Measurements from ENCODE around the gene GANC.

The GANC gene

DNA sequence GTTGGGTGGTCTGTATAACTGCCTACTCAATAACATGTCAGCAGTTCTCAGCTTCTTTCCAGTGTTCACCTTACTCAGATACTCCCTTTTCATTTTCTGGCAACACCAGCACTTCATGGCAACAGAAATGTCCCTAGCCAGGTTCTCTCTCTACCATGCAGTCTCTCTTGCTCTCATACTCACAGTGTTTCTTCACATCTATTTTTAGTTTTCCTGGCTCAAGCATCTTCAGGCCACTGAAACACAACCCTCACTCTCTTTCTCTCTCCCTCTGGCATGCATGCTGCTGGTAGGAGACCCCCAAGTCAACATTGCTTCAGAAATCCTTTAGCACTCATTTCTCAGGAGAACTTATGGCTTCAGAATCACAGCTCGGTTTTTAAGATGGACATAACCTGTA lies 86.2 kb downstream of the GANC start, which contains the start of gene CAPN3:
Gene CAPN3 (plus strand): TSS at position 253 of the 400 bp plus-strand sequence. CDS start 305 bp downstream, outside the sequence.
- WGBS, 2 experiments (ENCODE audit: insufficient coverage in 2 of 2): 94 to 100% methylated on average over 1 of the region's 1 CpG
- Histone ChIP-seq H3K4me1 (ENCODE audit: control insufficient read depth, insufficient read depth, low read length, poor library complexity, severe bottlenecking) (no peaks in the 10 kb centered on the region), H3K9me3 (ENCODE audit: control insufficient read depth, low read length) (no peaks in the 10 kb centered on the region), H3K4me3 (ENCODE audit: extremely low read depth, insufficient read depth, low read length, poor library complexity, severe bottlenecking) (no peak within 1 kb of the TSS), H3K36me3 (ENCODE audit: control insufficient read depth, insufficient read depth, low read length) (no peaks in the 10 kb centered on the region), H3K27ac (ENCODE audit: low read depth, low read length, severe bottlenecking) (no peak within 1 kb of the TSS)

DNA sequence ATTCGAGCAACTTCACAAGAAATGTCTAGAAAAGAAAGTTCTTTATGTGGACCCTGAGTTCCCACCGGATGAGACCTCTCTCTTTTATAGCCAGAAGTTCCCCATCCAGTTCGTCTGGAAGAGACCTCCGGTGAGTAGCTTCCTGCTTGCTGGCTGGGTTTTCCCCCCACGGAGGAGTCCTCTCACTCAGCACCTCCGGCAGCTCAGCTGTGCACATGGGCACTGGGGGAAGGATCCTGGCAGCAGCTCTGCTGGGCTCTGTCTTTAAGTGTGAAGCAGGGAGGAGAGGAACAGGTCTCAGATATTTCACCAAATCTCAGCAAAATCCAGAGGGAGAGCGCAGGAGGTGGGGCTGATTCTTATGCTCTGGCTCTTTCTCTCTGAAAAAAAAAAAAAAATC lies 87.0 kb downstream of the GANC start:
- H3K4me3 ChIP-seq (ENCODE audit: extremely low read depth, insufficient read depth, low read length, poor library complexity, severe bottlenecking): no peak overlapping the region

DNA sequence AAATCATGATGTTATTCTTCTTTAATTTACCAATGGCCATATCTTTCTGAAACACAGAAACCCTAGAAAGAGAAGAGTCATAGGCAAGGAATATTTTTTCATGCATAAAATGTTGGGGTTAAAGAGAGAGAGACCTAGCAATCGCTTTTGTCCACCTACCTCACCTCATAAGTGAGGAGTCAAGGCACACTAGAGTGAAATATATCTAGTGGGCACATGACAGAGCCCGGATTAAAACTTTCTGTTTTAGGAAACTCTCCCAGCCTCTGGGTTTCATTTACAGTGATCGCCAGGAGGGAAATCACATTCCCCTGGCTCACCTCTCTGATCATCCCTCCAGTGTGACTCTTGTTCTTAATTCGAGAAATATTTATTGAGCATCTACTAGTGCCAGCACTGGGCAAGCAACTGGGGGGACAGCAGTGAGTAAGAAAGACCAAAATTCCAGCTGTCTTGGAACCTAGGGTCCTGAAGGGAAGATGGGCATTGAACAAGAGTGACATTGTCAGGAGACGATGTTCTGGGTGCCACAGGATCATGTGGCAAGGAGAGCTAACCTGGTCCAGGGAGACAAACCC lies 87.6 kb downstream of the GANC start:
- Histone ChIP-seq H3K9me3 (ENCODE audit: control insufficient read depth, low read length) (no peaks in the 10 kb centered on the region), H3K4me3 (ENCODE audit: extremely low read depth, insufficient read depth, low read length, poor library complexity, severe bottlenecking) (no peak overlapping the region), H3K4me1 (ENCODE audit: control insufficient read depth, insufficient read depth, low read length, poor library complexity, severe bottlenecking) (no peaks in the 10 kb centered on the region), H3K36me3 (ENCODE audit: control insufficient read depth, insufficient read depth, low read length) (no peaks in the 10 kb centered on the region), H3K27ac (ENCODE audit: low read depth, low read length, severe bottlenecking) (no peak overlapping the region)
- WGBS, 2 experiments (ENCODE audit: insufficient coverage in 2 of 2): 92 to 96% methylated on average over 4 of the region's 5 CpGs

More for the DNA sequence above, 87.0 kb downstream of the GANC start:
- Histone ChIP-seq H3K27ac (ENCODE audit: low read depth, low read length, severe bottlenecking) (no peak overlapping the region), H3K36me3 (ENCODE audit: control insufficient read depth, insufficient read depth, low read length) (no peaks in the 10 kb centered on the region), H3K9me3 (ENCODE audit: control insufficient read depth, low read length) (no peaks in the 10 kb centered on the region), H3K4me1 (ENCODE audit: control insufficient read depth, insufficient read depth, low read length, poor library complexity, severe bottlenecking) (no peaks in the 10 kb centered on the region)
- WGBS, 2 experiments (ENCODE audit: insufficient coverage in 2 of 2): 87 to 90% methylated on average over 2 to 6 of the region's 7 CpGs

DNA sequence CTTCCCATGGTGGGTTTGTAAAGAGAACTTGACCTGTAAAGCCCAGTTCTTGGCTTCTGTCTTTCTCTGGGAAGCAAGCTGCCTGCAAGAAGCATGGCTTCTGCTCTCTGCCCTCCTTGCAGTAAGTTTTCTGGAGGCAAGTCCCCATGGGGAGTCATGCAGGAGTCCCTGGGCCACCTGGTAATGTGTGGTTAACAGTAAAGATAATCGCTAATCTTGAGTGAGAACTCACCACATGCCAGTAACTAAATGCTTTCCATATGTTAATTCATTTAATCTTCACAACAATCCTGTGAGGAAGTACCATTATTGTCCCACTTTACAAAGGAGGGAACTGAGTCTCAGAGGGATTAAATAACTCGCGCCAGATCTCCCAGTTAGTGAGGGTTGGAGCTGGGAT lies 90.5 kb downstream of the GANC start:
- H3K4me1 ChIP-seq (ENCODE audit: control insufficient read depth, insufficient read depth, low read length, poor library complexity, severe bottlenecking): no peaks in the 10 kb centered on the region
- no CpG with 5 or more reads among the region's 3 CpGs for WGBS, 2 experiments (ENCODE audit: insufficient coverage in 2 of 2)
- H3K27ac ChIP-seq (ENCODE audit: low read depth, low read length, severe bottlenecking): no peak overlapping the region
- no peak overlapping the region for H3K4me3 ChIP-seq (ENCODE audit: extremely low read depth, insufficient read depth, low read length, poor library complexity, severe bottlenecking)
- H3K9me3 ChIP-seq (ENCODE audit: control insufficient read depth, low read length): peaks cover 5% of the 10 kb centered on the region
- H3K36me3 ChIP-seq (ENCODE audit: control insufficient read depth, insufficient read depth, low read length): no peaks in the 10 kb centered on the region

DNA sequence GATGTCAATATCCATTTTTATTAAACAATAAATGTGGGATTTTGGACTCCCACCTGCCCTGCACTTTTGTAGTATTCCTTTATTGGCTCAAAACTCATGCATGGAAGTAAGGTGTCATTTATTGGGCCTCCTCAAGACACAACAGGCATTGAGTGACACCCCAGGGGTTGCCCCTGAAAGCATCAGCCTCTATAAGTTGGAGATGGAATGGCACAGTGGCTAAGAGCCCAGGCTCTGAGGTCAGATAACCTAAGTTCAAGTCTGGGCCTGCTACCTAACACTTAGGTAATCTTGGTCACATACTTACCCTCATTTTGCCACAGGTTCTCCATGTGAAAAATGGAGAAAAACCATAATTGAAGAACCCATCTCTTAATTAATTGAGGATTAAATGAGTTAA lies 90.9 kb downstream of the GANC start:
- Histone ChIP-seq H3K27ac (ENCODE audit: low read depth, low read length, severe bottlenecking) (no peak overlapping the region), H3K4me3 (ENCODE audit: extremely low read depth, insufficient read depth, low read length, poor library complexity, severe bottlenecking) (no peak overlapping the region), H3K4me1 (ENCODE audit: control insufficient read depth, insufficient read depth, low read length, poor library complexity, severe bottlenecking) (no peaks in the 10 kb centered on the region), H3K36me3 (ENCODE audit: control insufficient read depth, insufficient read depth, low read length) (no peaks in the 10 kb centered on the region), H3K9me3 (ENCODE audit: control insufficient read depth, low read length) (peaks cover 9% of the 10 kb centered on the region)

DNA sequence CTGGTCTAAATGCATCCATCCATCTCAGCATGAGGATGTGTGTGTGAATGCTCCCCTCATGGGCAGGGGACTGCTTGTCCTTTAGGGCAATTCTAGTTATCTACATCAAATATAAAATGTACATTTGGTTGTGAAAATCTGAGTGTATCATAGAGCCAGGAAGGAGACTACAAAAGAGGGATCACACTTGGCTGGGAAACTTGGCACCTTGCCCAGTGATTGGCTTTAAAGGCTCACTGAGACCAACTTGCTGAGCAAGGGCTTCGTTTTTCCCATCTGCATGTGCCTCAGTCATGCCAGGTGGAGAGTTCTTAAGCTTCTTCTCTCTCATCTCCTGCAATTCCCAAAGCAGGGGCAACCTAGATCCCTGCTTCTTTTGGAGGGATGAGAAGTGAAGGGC lies 91.5 kb downstream of the GANC start:
- H3K4me3 ChIP-seq (ENCODE audit: extremely low read depth, insufficient read depth, low read length, poor library complexity, severe bottlenecking): no peak overlapping the region
- no peaks in the 10 kb centered on the region for H3K4me1 ChIP-seq (ENCODE audit: control insufficient read depth, insufficient read depth, low read length, poor library complexity, severe bottlenecking)
- H3K27ac ChIP-seq (ENCODE audit: low read depth, low read length, severe bottlenecking): no peak overlapping the region
- H3K9me3 ChIP-seq (ENCODE audit: control insufficient read depth, low read length): peaks cover 10% of the 10 kb centered on the region
- 100% methylated on average over 1 of the region's 1 CpG for WGBS, 2 experiments (ENCODE audit: insufficient coverage in 2 of 2)
- no peaks in the 10 kb centered on the region for H3K36me3 ChIP-seq (ENCODE audit: control insufficient read depth, insufficient read depth, low read length)

DNA sequence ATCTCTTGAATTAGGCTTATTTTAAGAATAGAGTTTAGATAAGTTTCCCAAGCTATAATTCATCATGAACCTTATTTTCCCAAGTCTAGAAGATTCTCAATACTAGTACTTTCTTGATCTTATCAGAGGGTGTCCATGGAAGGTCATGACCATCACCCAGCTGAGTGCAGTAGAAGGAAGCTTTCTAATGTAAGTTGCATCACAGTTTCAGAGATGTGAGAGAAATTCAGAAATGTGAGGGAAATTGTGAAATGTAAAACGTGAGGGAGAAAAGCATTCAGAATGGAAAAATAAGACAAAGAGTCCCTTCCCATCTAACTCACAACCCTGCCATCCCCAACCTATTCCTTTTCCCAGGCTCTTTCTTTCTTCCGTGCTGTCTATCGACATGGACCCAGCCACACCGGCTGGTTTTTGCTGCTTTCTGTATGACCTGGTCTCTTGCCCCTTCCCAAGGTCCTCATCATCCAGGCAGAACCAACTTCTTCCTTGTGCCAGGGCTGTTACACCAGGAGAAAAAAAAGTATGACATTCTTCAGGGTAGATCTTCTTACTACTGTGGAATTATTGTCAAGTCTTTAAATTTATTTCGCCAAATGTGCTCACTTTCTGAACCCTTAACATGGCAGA lies 93.0 kb downstream of the GANC start:
- no peak overlapping the region for H3K4me3 ChIP-seq (ENCODE audit: extremely low read depth, insufficient read depth, low read length, poor library complexity, severe bottlenecking)
- peaks cover 10% of the 10 kb centered on the region for H3K9me3 ChIP-seq (ENCODE audit: control insufficient read depth, low read length)
- WGBS, 2 experiments (ENCODE audit: insufficient coverage in 2 of 2): 89 to 100% methylated on average over 2 to 3 of the region's 5 CpGs
- H3K36me3 ChIP-seq (ENCODE audit: control insufficient read depth, insufficient read depth, low read length): no peaks in the 10 kb centered on the region
- no peaks in the 10 kb centered on the region for H3K4me1 ChIP-seq (ENCODE audit: control insufficient read depth, insufficient read depth, low read length, poor library complexity, severe bottlenecking)
- no peak overlapping the region for H3K27ac ChIP-seq (ENCODE audit: low read depth, low read length, severe bottlenecking)

DNA sequence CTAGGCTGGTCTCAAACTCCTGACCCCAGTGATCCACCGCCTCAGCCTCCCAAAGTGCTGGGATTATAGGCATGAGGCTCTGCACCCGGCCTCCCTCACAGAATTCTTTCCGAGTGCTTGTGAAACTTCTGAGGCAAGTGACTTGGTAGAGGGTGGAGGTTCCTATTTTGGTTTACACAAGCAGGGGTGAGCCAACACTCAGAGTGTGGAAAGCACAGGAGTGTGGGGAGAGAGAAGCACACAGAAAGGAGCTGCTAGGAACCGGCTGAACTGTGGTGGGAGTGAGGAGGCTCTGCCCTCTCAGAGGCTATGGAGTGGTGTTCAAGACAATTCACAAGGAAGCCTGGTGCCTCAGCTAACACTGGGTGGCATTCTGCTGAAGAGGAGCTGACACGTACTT lies 94.0 kb downstream of the GANC start:
- Histone ChIP-seq H3K4me3 (ENCODE audit: extremely low read depth, insufficient read depth, low read length, poor library complexity, severe bottlenecking) (no peak overlapping the region), H3K4me1 (ENCODE audit: control insufficient read depth, insufficient read depth, low read length, poor library complexity, severe bottlenecking) (no peaks in the 10 kb centered on the region), H3K36me3 (ENCODE audit: control insufficient read depth, insufficient read depth, low read length) (no peaks in the 10 kb centered on the region), H3K27ac (ENCODE audit: low read depth, low read length, severe bottlenecking) (no peak overlapping the region), H3K9me3 (ENCODE audit: control insufficient read depth, low read length) (peaks cover 13% of the 10 kb centered on the region)
- 71 to 80% methylated on average over 3 to 4 of the region's 5 CpGs for WGBS, 2 experiments (ENCODE audit: insufficient coverage in 2 of 2)

DNA sequence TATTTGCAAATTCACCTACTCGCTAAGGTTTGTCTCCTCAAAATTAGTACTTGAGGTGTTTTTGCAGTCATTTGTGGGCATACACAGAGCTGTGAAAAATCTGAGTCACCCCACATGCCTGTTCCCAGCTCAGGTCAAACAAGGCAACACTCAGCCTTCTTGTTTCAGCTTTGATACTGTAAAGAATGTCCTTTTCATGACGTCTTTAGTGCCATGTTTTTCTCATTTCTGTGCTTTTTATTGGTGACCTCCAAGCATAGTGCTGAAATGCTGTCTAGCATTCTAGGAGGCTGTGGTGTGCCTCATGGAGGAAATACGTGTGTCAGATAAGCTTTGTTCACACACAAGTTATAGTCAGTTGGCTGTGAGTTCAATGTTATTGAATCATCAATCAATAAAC lies 95.1 kb downstream of the GANC start:
- 95 to 100% methylated on average over 1 to 2 of the region's 3 CpGs for WGBS, 2 experiments (ENCODE audit: insufficient coverage in 2 of 2)
- peaks cover 13% of the 10 kb centered on the region for H3K9me3 ChIP-seq (ENCODE audit: control insufficient read depth, low read length)
- H3K4me3 ChIP-seq (ENCODE audit: extremely low read depth, insufficient read depth, low read length, poor library complexity, severe bottlenecking): no peak overlapping the region
- H3K27ac ChIP-seq (ENCODE audit: low read depth, low read length, severe bottlenecking): no peak overlapping the region
- no peaks in the 10 kb centered on the region for H3K36me3 ChIP-seq (ENCODE audit: control insufficient read depth, insufficient read depth, low read length)
- H3K4me1 ChIP-seq (ENCODE audit: control insufficient read depth, insufficient read depth, low read length, poor library complexity, severe bottlenecking): no peaks in the 10 kb centered on the region

DNA sequence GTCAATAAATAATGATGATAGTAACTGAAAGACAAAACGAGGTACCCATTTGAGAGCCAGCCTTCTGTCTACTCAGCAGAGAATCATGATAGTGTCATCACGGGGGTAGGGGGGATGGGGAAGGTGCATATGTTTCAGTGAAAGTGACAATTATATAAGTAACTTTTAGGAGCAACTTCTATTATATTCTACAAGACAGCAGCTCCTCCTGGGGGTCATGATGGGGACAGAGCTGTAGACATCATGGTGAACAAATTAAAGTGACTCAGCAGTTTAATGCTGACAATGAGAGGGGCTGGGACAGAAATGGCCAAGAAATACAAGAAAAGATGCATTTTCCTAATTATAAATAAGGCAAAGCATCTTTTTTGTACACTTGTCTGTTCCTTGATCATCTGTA lies 98.1 kb downstream of the GANC start:
- WGBS, 2 experiments (ENCODE audit: insufficient coverage in 2 of 2): 100% methylated on average over 1 of the region's 2 CpGs; no CpG with 5 or more reads in 1 of the 2 experiments
- H3K36me3 ChIP-seq (ENCODE audit: control insufficient read depth, insufficient read depth, low read length): no peaks in the 10 kb centered on the region
- H3K4me1 ChIP-seq (ENCODE audit: control insufficient read depth, insufficient read depth, low read length, poor library complexity, severe bottlenecking): no peaks in the 10 kb centered on the region
- no peak overlapping the region for H3K4me3 ChIP-seq (ENCODE audit: extremely low read depth, insufficient read depth, low read length, poor library complexity, severe bottlenecking)
- peaks cover 13% of the 10 kb centered on the region for H3K9me3 ChIP-seq (ENCODE audit: control insufficient read depth, low read length)
- H3K27ac ChIP-seq (ENCODE audit: low read depth, low read length, severe bottlenecking): no peak overlapping the region

DNA sequence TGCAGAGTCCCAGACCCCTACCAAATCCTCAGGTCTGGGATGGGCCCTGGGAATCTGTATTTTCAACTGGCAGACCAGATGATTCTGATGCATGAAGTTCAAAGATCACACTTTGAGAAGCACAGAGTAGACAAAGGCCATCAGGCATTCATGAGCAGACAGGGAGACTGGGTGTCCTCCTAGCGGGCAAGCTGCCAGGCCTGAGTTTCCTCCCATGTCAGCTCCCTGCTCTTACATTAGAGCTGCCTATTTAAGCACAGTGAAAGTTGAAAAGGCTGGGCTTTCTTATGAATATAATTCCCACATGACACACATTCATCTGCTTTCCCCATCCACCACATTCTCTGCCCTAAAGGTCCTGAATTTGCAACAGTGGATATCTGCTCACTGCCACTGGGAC lies 100.3 kb downstream of the GANC start:
- H3K27ac ChIP-seq (ENCODE audit: low read depth, low read length, severe bottlenecking): no peak overlapping the region
- no peaks in the 10 kb centered on the region for H3K4me1 ChIP-seq (ENCODE audit: control insufficient read depth, insufficient read depth, low read length, poor library complexity, severe bottlenecking)
- H3K4me3 ChIP-seq (ENCODE audit: extremely low read depth, insufficient read depth, low read length, poor library complexity, severe bottlenecking): no peak overlapping the region
- H3K36me3 ChIP-seq (ENCODE audit: control insufficient read depth, insufficient read depth, low read length): no peaks in the 10 kb centered on the region
- 100% methylated on average over 1 of the region's 1 CpG; no CpG with 5 or more reads in 1 of the 2 experiments for WGBS, 2 experiments (ENCODE audit: insufficient coverage in 2 of 2)
- H3K9me3 ChIP-seq (ENCODE audit: control insufficient read depth, low read length): peaks cover 16% of the 10 kb centered on the region

Data from mesodermal cell (in vitro differentiated cells).